GM21423 (cell line): ENCODE measurements around the gene XXYLT1.

ENCODE experiments used
- ATAC-seq: cut with Tn5 transposase; IDR thresholded peaks from one replicate; pipeline ENCODE4 v1.9.1; 2021; ENCODE audit warnings: mild to moderate bottlenecking, moderate library complexity; ENCODE audit not compliant: unreplicated experiment

Gene XXYLT1

GRCh38 chr3:195137638-195138588 is 133.0 kb downstream of the XXYLT1 start:
- ATAC-seq = no peak

- no peak for ATAC-seq
These were observed 135.0 kb downstream of the XXYLT1 start for GRCh38 chr3:195135917-195136316.

- ATAC-seq = no peak
These were observed 136.5 kb downstream of the XXYLT1 start for GRCh38 chr3:195134431-195134830.

- ATAC-seq = no peak
These were observed 137.5 kb downstream of the XXYLT1 start for GRCh38 chr3:195133462-195133861.

GRCh38 chr3:195133013-195133412 is 137.9 kb downstream of the XXYLT1 start:
- no peak for ATAC-seq

GRCh38 chr3:195131176-195131575 is 139.8 kb downstream of the XXYLT1 start:
- no peak for ATAC-seq

GRCh38 chr3:195129644-195130492 is 141.1 kb downstream of the XXYLT1 start:
- ATAC-seq = peak; percentile 90

GRCh38 chr3:195129072-195129643 is 141.8 kb downstream of the XXYLT1 start:
- no peak for ATAC-seq

GRCh38 chr3:195128255-195129071 is 142.5 kb downstream of the XXYLT1 start:
- no peak for ATAC-seq

GRCh38 chr3:195126056-195126605 is 144.8 kb downstream of the XXYLT1 start:
- ATAC-seq = no peak

GRCh38 chr3:195125646-195126045 is 145.3 kb downstream of the XXYLT1 start:
- no peak for ATAC-seq

- no peak for ATAC-seq
These were observed 146.5 kb downstream of the XXYLT1 start for GRCh38 chr3:195124378-195124992.

- ATAC-seq = no peak
These were observed 147.7 kb downstream of the XXYLT1 start for GRCh38 chr3:195123281-195123691.

- no peak for ATAC-seq
These were observed 148.7 kb downstream of the XXYLT1 start for GRCh38 chr3:195122261-195122660.

GRCh38 chr3:195120267-195120601 is 150.7 kb downstream of the XXYLT1 start:
- ATAC-seq = no peak

GRCh38 chr3:195119461-195120266 is 151.3 kb downstream of the XXYLT1 start:
- no peak for ATAC-seq

- no peak for ATAC-seq
These were observed 152.3 kb downstream of the XXYLT1 start for GRCh38 chr3:195118671-195119070.

- no peak for ATAC-seq
These were observed 152.9 kb downstream of the XXYLT1 start for GRCh38 chr3:195117978-195118581.
